Glutamatergic neuron (in vitro differentiated cells): Measurements from ENCODE around the gene ZDHHC11B. TPM values are rescaled to one million over a fixed set of nuclear protein-coding genes. Genes with fewer than 3 reads are reported as not detected.
A peak's percentile ranks its signal among the peaks of the same experiment; 100 is the strongest.
"Not testable (repeated sequence)": the region's sequence is repeated elsewhere in the genome, so short reads cannot be mapped to it uniquely, and the experiment has no call there.

Source experiments
- DNase-seq: peaks from one replicate; pipeline ENCODE4 v3.0.0; 2022
- H3K27ac Mint-ChIP-seq: one replicate; pipeline ENCODE4 v1.8.0; 2020; ENCODE audit warnings: mild to moderate bottlenecking, mixed read lengths, inconsistent platforms; ENCODE audit not compliant: unreplicated experiment
- H3K27me3 Mint-ChIP-seq: one replicate; pipeline ENCODE4 v1.8.0; 2020; ENCODE audit warnings: mild to moderate bottlenecking, moderate library complexity, mixed read lengths, inconsistent platforms; ENCODE audit not compliant: unreplicated experiment
- H3K36me3 Mint-ChIP-seq: one replicate; pipeline ENCODE4 v1.8.0; 2020; ENCODE audit warnings: mild to moderate bottlenecking, mixed read lengths, inconsistent platforms; ENCODE audit not compliant: unreplicated experiment
- H3K4me1 Mint-ChIP-seq: one replicate; pipeline ENCODE4 v1.8.0; 2020; ENCODE audit warnings: mild to moderate bottlenecking, low read depth, mixed read lengths, inconsistent platforms; ENCODE audit not compliant: unreplicated experiment
- H3K4me3 Mint-ChIP-seq: one replicate; pipeline ENCODE4 v1.8.0; 2020; ENCODE audit warnings: mild to moderate bottlenecking, mixed read lengths, inconsistent platforms; ENCODE audit not compliant: unreplicated experiment
- H3K9me3 Mint-ChIP-seq: one replicate; pipeline ENCODE4 v1.8.0; 2020; ENCODE audit warnings: mild to moderate bottlenecking, moderate library complexity, mixed read lengths, inconsistent platforms; ENCODE audit not compliant: unreplicated experiment
- CTCF ChIP-seq: fragments of 200-600 bp; sonication (generic); IDR thresholded peaks from one replicate; pipeline ENCODE4 v1.5.0; 2021; ENCODE audit not compliant: partially characterized antibody, unreplicated experiment
- total RNA-seq: library from RNA; stranded (reverse); fragmentation: NEBNext Ultra II Directional; extraction: Animal tissue kit (Norgen Biotek cat#: 25700); gene quantifications from one replicate; pipeline ENCODE4 v1.2.1, GENCODE V29; 2021; ENCODE audit not compliant: unreplicated experiment

ZDHHC11B gene
- total RNA-seq, 1 donor from 2014 or later, result 42.8 TPM

- Mint-ChIP-seq H3K4me3 (no peak overlapping the region), H3K36me3 (peaks cover 7% of the 10 kb centered on the region), H3K4me1 (peaks cover 9% of the 10 kb centered on the region), H3K27ac (no peak overlapping the region), H3K27me3 (peaks cover 3% of the 10 kb centered on the region), H3K9me3 (peaks cover 3% of the 10 kb centered on the region)
- no peak for TF ChIP-seq CTCF
- DNase-seq, result no peak
Observed at GRCh38 chr5:777756-778161, 6.8 kb downstream of the ZDHHC11B start.

GRCh38 chr5:776862-777711, 7.4 kb downstream of the ZDHHC11B start:
- peaks cover 3% of the 10 kb centered on the region for H3K27me3 Mint-ChIP-seq
- H3K4me1 Mint-ChIP-seq, result peaks cover 9% of the 10 kb centered on the region
- H3K9me3 Mint-ChIP-seq, result peaks cover 3% of the 10 kb centered on the region
- no peak for TF ChIP-seq CTCF
- no peak overlapping the region for H3K4me3 Mint-ChIP-seq
- H3K36me3 Mint-ChIP-seq, result peaks cover 7% of the 10 kb centered on the region
- peak overlapping the region; percentile 59 for H3K27ac Mint-ChIP-seq
- DNase-seq, result no peak

GRCh38 chr5:775961-776861, 8.3 kb downstream of the ZDHHC11B start:
- H3K4me3 Mint-ChIP-seq, result no peak overlapping the region
- no peak for TF ChIP-seq CTCF
- H3K4me1 Mint-ChIP-seq, result peaks cover 10% of the 10 kb centered on the region
- no peak for DNase-seq
- H3K27me3 Mint-ChIP-seq, result peaks cover 6% of the 10 kb centered on the region
- H3K36me3 Mint-ChIP-seq, result peaks cover 7% of the 10 kb centered on the region
- H3K27ac Mint-ChIP-seq, result no peak overlapping the region
- peaks cover 6% of the 10 kb centered on the region for H3K9me3 Mint-ChIP-seq

GRCh38 chr5:775595-775960, 9.0 kb downstream of the ZDHHC11B start:
- not testable (repeated sequence) for H3K27me3 Mint-ChIP-seq, DNase-seq, H3K27ac Mint-ChIP-seq, H3K4me3 Mint-ChIP-seq, H3K9me3 Mint-ChIP-seq, H3K36me3 Mint-ChIP-seq
- H3K4me1 Mint-ChIP-seq, result peaks cover 10% of the 10 kb centered on the region

- DNase-seq, H3K36me3 Mint-ChIP-seq, H3K27ac Mint-ChIP-seq, H3K27me3 Mint-ChIP-seq, H3K4me3 Mint-ChIP-seq, H3K9me3 Mint-ChIP-seq: not testable (repeated sequence)
- peaks cover 10% of the 10 kb centered on the region for H3K4me1 Mint-ChIP-seq
Observed at GRCh38 chr5:774854-775505, 9.5 kb downstream of the ZDHHC11B start.

GRCh38 chr5:774304-774703, 10.2 kb downstream of the ZDHHC11B start:
- not testable (repeated sequence) for H3K27ac Mint-ChIP-seq, DNase-seq, H3K4me3 Mint-ChIP-seq, H3K36me3 Mint-ChIP-seq, H3K27me3 Mint-ChIP-seq, H3K9me3 Mint-ChIP-seq
- H3K4me1 Mint-ChIP-seq, result peaks cover 10% of the 10 kb centered on the region
